C1 segment of cervical spinal cord (tissue), 14 donors: ENCODE measurements around the gene PIP5K1C.
"Not testable (repeated sequence)": the region's sequence is repeated elsewhere in the genome, so short reads cannot be mapped to it uniquely, and the experiment has no call there.

ENCODE experiments used
- DNase-seq, 14 donors: peaks; one replicate each; lab custom pipeline; 2025; lab: John Stamatoyannopoulos, UW

Gene PIP5K1C

DNA sequence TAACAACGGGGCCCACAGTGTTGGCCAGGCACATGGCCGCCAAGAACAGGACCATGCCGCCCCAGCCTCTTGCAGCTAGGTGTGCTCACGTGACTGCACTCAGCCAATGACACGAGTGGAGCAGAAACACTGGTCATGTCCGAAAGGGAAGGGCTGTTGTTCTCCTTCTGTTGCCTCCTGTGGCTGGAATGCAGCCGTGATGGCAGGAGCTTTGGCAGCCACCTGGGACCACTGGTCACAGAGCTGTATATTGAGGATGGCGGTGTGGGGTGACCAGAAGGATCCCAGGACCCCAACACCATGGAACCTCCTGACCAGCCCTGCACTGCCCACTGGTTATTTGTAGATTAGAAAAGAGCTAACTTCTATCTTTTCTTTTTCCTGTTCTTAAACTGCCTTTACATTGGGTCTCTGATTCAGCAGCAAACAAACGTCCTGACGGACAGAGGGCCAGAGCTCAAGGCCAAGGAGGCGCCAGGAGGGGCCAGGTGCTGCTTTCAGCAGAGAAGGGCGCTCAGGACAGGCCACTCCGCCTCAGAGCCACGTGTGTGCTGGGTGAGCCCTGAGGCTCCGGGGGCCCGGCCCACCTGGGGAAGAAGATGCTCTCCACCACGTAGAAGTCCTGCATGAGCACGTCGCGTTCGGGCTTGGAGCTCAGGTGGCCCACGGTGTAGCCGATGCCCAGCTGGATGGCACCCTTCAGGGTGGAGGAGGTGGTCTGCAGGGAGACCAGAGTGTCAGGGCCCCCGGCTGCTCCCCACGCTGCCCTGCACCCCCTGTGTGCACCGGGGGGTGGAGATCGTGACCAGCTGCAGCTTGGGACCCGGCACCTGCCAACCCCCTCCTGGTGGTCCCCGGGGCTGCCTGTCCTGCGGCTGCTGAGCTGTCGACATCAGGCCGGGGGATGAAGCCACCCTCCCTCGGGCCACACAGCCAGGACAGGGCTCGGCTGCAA is 38.7 kb downstream of the PIP5K1C start:
- no peak for DNase-seq

DNA sequence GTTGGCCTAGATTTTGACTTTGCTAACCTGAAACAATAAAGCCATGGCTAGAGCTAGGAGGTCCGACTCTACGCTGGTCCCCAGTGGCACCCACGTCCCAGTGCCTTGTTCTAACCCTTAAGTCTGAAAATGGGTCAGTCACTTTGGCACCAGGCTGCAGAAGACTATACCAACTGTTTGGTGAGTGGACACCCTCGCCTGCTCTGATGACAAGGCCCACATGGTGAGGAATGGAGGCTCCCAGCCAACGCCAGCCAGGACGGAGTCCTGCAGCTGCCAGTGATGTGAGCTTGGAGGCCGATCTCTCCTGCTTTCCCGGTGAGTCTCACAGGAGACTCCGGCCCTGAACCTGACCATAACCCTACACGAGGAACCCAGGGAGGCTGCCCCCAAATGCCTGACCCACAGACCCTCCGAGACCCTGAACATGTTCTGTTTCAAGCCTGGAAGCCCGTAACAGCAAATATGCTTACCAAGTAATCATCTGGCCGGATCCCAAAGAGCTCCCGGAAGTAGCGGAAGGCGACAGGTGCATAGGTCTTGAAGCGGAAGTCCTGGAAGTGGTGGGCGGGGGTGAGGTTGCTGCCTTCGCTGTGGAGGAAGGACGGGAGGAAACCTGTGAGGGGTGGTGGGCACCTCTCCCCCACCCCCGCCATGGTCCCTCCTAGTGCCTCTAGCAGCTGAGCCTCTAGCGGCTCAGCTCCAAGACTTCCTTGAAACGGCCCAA is 39.6 kb downstream of the PIP5K1C start:
- DNase-seq = peak in 1 of 14 donors; percentile 50

DNA sequence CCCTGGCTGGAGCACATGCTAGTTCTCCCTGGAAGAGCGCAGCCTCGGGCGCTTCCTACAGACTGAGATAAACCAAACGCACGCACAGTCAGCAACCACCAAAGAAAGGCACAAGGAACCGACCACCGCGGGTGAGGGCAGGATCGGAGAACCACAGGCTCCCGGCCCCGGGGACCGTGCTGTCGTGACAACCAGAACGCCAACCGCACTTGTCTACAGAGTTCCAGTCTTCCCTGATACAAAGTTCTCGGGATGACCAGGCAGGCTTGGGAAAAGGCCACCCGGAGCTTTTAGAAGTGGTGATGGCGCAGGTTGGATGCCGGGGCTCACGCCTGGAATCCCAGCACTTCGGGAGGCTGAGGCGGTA is 40.5 kb downstream of the PIP5K1C start:
- no peak for DNase-seq

DNA sequence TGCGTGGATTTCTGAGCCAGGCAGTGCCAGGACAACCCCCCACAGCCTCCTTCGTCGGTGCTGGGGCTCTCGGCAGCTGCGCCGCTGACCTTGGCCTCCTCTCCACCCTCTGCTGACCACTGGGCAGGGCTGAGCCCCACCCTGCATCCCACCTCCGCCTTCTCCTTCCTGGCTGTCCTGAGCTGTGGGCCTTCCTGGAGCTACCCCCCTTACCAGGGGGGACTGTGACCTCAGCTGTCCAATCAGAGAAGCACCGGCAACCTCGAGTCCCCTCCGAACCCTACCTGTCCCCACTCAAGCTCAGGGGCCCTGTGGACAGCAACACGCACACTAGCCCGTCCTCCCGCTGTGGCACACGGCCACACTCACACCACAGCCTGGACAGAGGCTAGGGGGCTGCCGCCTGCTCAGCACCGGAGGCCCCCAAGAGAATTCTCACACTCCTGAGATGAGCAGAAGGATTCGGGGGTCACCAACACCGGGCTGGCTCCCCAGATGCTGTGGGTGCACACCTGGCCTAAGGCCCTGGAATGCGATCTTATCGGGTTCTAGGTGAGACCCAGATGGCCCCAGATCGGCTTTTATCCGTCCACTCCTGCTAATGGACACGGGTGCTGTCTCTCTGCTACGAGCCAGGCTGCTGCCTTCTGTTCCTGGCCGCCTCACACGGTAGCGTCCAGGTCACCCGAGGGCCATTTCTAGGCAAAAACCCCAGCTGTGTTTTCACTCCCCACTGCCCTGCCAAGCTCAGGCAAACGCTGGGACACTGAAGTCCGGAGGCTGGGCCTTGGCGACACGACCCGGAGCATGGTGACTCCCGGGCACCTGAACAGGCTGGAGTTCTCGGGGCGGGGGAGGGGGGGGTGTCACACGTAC is 41.2 kb downstream of the PIP5K1C start:
- no peak for DNase-seq

DNA sequence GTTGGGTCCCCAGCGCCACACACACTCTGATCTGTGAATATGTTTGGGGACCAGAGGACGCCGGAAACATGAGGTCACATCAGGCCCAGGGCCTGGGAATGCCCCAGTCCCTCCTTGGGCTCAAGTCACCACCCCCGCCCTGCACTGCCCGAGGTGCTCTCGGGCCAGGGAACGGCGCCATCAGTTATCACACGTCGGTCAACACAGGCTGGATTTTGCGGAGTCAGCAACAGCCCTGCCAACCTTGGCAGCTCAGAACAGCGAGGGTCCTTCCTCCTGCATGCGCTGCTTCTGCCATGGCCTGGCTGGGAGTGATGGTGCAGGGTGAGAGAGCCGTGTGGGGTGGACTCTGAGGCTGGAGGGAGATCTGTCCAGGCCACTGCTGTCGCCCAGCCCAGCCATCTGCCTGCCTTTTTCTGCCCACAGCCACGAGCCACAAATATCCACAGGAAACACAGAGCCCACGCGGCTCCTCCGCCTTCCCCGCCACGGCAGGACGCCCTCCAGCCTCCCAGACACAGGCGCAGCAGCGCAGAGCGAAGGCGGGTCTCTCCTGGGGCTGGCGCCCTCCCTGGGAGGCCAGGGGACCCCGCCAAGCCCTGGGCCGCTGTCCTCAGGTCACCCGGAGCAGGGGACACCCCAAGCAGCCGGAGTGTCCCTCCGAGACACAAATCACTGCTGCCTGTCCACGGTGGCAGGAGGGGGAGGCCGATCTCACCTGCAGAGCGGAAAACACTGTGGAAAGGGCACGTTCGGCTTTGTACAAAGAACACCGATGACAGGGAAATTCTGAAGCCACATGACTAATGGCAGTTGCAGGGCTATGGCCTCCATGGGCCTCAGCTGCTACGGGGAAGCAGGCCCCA is 42.0 kb downstream of the PIP5K1C start:
- DNase-seq = peak in 2 of 14 donors; percentile 32 to 96

DNA sequence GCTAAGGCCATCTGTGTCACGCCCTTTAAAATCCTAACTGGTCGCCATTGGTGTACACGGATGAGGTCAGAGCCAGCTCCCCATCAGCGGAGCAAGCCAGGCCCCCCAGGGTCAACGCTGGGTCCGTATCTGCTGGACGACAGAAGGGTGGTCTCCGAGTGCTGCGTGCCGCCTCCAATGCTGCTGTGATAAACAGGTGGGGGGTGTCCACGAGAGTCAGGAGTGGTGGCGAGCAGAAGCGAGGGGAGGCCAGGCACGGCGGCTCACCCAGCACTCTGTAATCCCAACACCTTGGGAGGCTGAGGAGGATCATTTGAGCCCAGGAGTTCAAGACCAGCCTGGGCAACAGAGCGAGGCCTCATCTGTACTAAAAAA is 42.9 kb downstream of the PIP5K1C start:
- DNase-seq = no peak

DNA sequence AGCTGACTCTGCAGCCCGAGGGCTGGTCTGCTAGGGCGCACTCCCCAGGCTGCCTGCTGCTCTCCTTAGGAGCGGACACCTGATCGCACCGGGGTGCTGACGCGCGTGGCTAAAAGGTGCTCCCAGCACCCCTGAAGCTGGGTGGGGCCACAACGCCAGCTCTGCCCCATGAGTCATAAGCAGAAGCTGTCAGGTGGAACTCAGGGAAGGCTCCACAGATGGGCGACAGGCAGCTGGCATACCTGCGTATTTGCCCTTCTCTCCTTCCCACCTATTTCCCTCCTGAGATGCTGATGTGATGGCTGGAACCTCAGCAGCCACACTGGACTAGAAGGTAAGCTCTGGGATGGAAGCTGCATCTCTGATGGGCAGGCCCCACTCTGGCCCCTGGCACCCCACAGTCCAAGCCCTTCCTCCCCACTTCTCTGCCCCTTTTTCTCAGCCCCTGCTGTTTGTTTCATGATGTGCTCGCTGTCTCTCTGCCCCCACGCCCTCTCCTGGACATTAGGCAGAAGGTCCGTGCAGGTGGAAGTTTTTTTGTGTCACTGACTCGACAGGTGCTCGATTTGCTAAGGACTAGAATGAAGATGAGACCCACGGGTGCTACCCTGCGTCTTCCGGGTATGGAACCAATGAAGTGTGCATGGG is 43.4 kb downstream of the PIP5K1C start:
- DNase-seq = no peak

DNA sequence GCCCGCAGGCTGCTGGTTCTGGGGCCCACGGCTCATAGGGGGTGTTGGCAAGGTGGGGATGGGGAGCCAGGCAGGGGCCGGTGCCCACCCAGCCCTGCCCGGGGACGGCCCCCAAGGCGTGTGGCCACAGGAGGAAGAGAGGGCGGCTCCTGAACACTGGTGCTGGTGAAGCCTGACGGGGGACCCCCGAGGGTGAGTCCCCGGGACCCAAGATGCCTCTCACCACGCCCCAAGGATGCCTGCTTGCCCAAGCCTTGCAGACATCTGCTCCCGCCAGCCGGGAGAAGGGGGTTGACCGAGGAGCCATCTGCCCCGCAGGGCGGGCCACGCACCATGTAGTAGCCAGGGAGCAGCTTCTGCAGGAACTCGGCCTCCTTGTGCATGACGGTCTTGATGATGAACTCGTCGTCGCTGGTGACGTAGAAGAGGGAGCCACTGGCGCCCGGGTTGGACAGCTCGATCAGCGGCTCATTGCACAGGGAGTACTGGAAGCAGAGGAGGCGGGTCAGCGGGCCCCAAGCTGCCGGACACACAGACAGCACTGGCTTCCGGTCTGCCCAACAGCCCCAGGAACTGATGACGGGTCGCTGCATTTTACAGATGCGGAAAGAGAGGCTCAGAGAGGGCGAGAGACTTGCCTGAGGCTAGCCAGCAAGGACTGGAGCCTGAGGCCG is 44.1 kb downstream of the PIP5K1C start:
- DNase-seq = peak in 1 of 14 donors; percentile 43

DNA sequence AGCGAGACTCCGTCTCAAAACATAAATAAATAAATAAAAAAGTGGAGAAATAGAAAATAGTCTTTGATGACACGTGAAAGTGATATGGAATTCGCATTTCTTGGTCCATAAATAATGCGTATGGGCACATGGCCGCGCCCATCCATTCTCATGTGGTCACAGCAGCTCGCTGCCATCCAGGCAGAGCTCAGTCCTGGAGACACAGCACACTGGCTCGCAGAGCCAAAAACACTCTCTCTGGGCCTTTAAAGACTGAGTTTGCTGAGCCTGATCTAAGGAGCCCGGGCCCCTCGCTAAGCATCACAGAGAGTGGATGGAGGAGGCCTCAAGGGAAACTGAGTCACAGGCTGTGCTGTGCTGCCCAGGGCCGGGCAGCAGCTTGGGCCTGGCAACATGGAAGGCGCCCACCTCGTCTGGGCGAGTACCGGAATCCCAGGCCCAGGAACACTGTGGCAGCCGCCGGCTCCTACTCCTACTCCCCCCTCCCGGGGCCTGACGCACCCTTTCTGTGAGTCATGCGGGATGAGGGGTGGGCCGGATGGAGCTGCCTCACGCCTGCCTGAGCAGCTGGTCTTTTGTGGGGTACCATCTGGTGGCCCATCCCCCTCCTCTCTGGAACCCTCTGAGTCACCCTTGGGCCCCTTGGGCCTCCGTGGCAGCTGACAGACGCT is 44.7 kb downstream of the PIP5K1C start:
- peak in 3 of 14 donors; percentile 12 to 52 (median 41) for DNase-seq

DNA sequence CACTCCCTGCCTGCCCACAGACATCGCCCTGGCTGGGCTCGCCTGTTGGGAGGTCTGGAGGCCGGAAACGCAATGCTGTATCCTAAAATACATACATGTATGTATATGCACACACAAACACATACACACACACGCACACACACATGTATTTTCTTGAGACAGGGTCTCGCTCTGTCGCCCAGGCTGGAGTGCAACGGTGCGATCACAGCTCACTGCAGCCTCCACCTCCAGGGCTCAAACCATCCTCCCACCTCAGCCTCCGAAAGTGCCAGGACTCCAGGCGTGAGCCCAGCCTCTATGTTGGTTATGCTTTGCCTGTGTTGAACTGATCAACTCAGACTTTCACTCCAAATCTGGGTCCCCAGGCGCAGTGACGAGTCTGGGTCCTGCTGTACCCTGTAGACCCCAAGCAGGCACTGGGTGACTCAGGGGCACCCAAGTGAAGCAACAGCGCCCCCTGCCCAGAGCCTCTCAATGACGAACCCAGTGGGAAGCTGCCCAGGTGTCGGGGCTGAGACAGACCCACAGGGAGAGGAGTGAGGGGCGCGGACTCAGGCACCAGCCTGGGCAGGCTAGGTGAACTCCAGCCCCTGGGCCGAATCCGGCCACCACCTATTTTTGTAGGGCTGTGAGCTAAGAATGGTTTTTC is 46.3 kb downstream of the PIP5K1C start:
- DNase-seq = no peak

DNA sequence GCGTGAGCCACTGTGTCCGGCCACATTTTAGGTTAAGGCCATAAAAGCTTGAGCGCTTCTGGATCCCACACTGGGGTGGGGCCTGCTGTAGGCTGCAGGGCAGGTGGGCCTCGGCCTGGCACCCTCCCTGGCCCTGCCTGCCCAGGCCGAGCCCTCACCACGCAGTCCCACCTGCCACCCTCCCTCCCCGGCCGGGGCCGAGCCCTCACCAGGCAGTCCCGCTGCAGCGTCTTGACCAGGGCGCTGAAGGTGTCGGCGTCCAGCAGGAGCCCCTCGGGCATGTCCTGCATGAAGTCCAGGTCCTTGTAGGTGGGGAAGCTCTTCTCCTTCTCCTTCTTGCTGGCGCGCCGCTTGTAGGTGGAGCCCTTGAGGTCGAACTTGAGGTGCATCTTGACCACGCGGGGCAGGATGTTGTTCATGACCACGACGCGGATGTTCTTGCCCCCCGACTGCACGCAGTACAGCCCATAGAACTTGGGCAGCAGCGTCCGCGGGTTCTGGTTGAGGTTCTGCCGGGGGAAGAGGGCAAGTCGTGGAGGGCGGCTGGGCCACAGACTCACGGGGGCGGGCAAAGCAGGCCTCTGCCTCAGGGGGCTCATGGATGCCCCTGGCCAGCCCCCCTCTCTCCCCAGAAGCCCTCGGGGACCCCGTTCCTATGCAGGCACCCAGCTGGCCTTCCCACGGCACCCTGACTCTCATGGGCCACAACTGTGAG is 47.0 kb downstream of the PIP5K1C start:
- no peak for DNase-seq

DNA sequence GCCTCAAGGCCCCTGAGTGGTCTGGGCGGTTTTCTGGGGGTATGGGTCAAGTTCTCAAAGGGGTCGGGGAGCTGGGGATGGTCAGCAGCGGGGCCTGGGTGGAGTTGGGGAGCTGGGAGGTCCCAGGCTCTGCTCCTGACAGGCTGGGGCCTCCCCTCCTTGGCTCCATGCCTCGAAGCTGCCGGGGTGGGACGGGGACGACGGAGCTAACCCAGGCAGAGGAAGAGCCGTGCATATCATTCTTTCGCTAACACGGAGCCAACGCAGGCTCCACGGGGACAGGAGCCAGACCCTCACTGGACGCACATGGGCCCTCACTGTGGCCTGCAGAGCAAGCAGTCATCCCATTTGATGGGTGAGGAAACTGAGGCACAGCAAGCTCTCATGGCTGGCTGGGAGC is 47.8 kb downstream of the PIP5K1C start:
- no peak for DNase-seq

DNA sequence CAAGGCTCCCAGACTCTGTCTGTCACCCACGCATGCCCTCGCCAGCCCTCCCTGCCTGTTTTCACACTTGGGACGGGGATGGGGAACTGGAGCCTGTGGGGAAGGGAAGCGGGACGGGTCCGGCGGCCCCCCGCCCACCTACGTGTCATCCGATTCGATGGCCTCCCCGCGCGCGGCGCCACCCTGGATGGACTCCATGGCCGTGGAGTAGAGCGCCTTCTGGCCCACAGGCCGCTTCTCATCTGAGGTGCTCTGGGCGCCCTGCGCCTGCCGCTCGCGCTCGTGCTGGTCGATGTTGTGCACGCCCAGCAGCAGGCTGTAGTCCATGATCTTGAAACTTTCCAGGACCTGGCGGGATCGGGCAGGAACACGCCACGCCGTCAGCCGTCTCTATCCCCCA is 48.6 kb downstream of the PIP5K1C start:
- no peak for DNase-seq

DNA sequence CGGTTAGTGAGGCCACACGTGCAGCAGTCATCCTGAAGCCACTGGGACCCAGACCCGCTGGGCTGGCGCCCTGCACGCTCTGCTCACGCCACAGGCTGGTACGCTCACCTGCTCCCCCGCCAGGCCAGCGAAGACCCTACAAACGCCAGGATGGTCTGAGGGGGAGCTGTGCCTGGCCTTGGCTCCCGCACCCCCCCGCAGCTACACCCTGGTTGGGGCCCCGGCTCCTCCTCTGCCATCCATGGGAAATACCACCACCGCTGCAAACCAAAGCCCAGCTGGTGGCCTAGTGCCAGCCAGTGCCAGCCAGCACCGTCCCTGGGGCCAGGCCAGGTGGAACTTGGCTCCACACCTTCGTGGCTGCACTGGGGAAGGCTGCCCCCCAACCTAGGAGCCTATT is 50.4 kb downstream of the PIP5K1C start:
- DNase-seq = no peak

DNA sequence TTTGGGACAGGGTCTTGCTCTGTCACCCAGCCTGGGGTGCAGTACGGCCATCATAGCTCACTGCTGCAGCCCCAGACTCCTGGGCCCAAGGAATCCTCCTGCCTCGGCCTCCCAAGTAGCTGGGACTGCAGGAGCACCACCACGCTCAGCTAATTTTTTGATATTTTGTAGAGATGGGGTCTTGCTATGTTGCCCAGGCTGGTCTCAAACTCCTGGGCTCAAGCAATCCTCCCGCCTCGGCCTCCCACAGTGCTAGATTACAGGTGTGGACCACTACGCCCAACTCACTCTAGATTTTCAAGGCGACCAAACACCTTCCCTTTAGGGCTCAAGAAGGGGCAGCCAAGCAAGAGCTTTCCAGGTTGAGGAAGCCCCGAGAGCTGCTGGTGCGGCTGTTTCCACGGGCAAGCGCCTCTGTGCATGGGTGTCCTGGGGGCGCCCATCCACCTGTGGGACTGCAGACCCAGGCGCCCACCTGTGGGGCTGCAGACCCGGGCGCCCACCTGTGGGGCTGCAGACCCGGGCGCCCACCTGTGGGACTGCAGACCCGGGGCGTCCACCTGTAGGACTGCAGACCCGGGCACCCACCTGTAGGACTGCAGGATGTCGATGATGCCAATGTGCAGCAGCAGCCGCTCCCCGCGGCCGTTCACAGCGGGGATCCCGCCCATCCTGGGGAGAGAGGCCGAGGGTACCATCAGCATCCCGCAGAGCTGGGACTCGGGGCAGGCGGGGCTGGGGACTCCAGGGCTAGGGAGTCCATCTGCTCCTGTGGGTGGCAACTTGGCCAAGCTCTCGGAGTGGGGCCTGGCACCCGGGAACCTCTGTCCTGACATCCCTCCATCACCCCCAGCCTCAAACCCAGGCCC is 52.0 kb downstream of the PIP5K1C start:
- no peak for DNase-seq

DNA sequence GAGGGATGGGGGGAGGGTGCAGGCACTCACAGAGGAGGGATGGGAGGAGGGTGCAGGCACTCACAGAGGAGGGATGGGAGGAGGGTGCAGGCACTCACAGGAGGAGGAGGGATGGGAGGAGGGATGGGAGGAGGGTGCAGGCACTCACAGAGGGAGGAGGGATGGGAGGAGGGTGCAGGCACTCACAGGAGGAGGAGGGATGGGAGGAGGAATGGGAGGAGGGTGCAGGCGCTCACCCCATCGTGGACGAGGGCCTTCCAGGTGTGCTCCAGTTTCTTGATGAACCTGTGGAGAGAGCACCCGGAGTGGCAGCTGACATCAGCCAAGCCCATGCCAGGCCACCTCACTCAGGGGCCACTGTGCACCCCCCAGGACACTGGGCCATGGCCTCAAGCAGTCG is 53.2 kb downstream of the PIP5K1C start:
- not testable (repeated sequence) for DNase-seq
